Transverse colon (tissue), 4 donors: Measurements from ENCODE around the gene PCGF1. TPM values are rescaled to one million over a fixed set of nuclear protein-coding genes. Genes with fewer than 3 reads are reported as not detected.

Experiments
- DNase-seq: peaks from one replicate; pipeline ENCODE4 v3.0.0-alpha.2; 2019
- H3K27ac ChIP-seq, 4 donors: fragments of 200-600 bp; sonication (generic); 2 replicates each; pipeline ENCODE4 v1.5.1; 2016 to 2018; ENCODE audit warnings: inconsistent platforms in 4 of 4
- H3K27me3 ChIP-seq: fragments of 200-600 bp; sonication (generic); 2 replicates; pipeline ENCODE4 v1.5.1; 2017; ENCODE audit warnings: inconsistent platforms
- H3K36me3 ChIP-seq, 4 donors: fragments of 200-600 bp; sonication (generic); 2 replicates each; pipeline ENCODE4 v1.5.1; 2017 to 2019; ENCODE audit warnings: inconsistent platforms in 4 of 4
- H3K4me1 ChIP-seq, 4 donors: fragments of 200-600 bp; sonication (generic); 2 replicates each; pipeline ENCODE4 v1.5.1; 2017 to 2020; ENCODE audit warnings: inconsistent platforms in 4 of 4
- H3K4me3 ChIP-seq, 4 donors: fragments of 200-600 bp; sonication (generic); 1 replicate in 1 of 4; 2 replicates in 3 of 4; pipeline versions ENCODE4 v1.5.1 to v1.6.1; 2017 to 2019; ENCODE audit warnings: inconsistent platforms in 4 of 4
- H3K9me3 ChIP-seq, 2 donors: fragments of 200-600 bp; sonication (generic); 2 replicates each; pipeline ENCODE4 v1.5.1; 2017 to 2019; ENCODE audit warnings: inconsistent platforms in 2 of 2
- EP300 ChIP-seq: sonication (generic); formaldehyde crosslinking; IDR thresholded peaks from one replicate; pipeline ENCODE4 v1.6.1; 2017; ENCODE audit warnings: antibody characterized with exemption, low read depth
- POLR2A ChIP-seq: fragments of 450-650 bp; IDR thresholded peaks from one replicate; pipeline ENCODE4 v1.6.1; 2016; ENCODE audit warnings: antibody characterized with exemption, mild to moderate bottlenecking, moderate library complexity
- POLR2AphosphoS5 ChIP-seq, 3 donors: sonication (generic); formaldehyde crosslinking; IDR thresholded peaks; one replicate each; pipeline ENCODE4 v1.6.1; 2016; ENCODE audit warnings: antibody characterized with exemption in 3 of 3
- WGBS, 2 donors: methylation state at CpG; one replicate each; pipeline ENCODE4 v1.1.5; 2018; ENCODE audit warnings: low coverage in 1 of 2; 5-methylcytosine and 5-hydroxymethylcytosine counted together
- in situ Hi-C, 4 donors: fragments of 200-750 bp; cut with MboI; loops; one replicate each; pipeline versions ENCODE4 v1.15.0 to v1.15.1; 2017; ENCODE audit warnings: low sequenced_read_pairs in 3 of 4, low pct_ligation_motif_present in 1 of 4, low pct_unique_long_range_greater_than_20kb in 1 of 4
- intact Hi-C: fragments of 100-400 bp; cut with DNase I; formaldehyde crosslinking; loops from one replicate; pipeline ENCODE4 v1.15.1; 2023; ENCODE audit warnings: low total_unique reads
- total RNA-seq, 4 donors: library from RNA; depleted of rRNA; stranded (reverse); fragments of >200 nt; gene quantifications; one replicate each; pipeline ENCODE4 v1.1.0, GENCODE V29; 2016
- TF ChIP-seq, protein P1 (sequence below), 5 experiments: fragments of 200-600 bp in 3 of 5; fragments of 450-650 bp in 2 of 5; sonication (generic) in 3 of 5; IDR thresholded peaks; 1 replicate in 2 of 5; 2 replicates in 3 of 5; pipeline ENCODE4 v1.5.1; 2016 to 2017; ENCODE audit warnings: antibody characterized with exemption in 5 of 5, inconsistent platforms in 3 of 5, mild to moderate bottlenecking in 2 of 5, moderate library complexity in 1 of 5

Gene PCGF1
- total RNA-seq, 4 donors from 2014 or later = 3.7 to 23.9 (median 19.3) TPM

- intact Hi-C loops (no loop called here), in situ Hi-C loops (no loop called here)
- Histone ChIP-seq H3K36me3 (no peaks in the 10 kb centered on the region), H3K9me3 (no peaks in the 10 kb centered on the region), H3K4me3 (no peak overlapping the region), H3K27ac (no peak overlapping the region), H3K4me1 (no peaks in the 10 kb centered on the region), H3K27me3 (no peaks in the 10 kb centered on the region)
- DNase-seq = no peak
- no peak for TF ChIP-seq EP300
- no peak for TF ChIP-seq POLR2A
- TF ChIP-seq, protein P1, sequence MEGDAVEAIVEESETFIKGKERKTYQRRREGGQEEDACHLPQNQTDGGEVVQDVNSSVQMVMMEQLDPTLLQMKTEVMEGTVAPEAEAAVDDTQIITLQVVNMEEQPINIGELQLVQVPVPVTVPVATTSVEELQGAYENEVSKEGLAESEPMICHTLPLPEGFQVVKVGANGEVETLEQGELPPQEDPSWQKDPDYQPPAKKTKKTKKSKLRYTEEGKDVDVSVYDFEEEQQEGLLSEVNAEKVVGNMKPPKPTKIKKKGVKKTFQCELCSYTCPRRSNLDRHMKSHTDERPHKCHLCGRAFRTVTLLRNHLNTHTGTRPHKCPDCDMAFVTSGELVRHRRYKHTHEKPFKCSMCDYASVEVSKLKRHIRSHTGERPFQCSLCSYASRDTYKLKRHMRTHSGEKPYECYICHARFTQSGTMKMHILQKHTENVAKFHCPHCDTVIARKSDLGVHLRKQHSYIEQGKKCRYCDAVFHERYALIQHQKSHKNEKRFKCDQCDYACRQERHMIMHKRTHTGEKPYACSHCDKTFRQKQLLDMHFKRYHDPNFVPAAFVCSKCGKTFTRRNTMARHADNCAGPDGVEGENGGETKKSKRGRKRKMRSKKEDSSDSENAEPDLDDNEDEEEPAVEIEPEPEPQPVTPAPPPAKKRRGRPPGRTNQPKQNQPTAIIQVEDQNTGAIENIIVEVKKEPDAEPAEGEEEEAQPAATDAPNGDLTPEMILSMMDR (IDR thresholded peaks at IDR 0.05) = no peak
- no peak for TF ChIP-seq POLR2AphosphoS5 (IDR thresholded peaks at IDR 0.05)
- 61 to 100% methylated on average over 1 to 7 of the region's 7 CpGs for WGBS, 2 donors
These were observed 31.4 kb upstream of the PCGF1 start for GRCh38 chr2:74538881-74539339.

GRCh38 chr2:74537140-74537539, 29.6 kb upstream of the PCGF1 start:
- TF ChIP-seq POLR2AphosphoS5 (IDR thresholded peaks at IDR 0.05) (no peak), POLR2A (no peak)
- DNase-seq = no peak
- H3K27me3 ChIP-seq = no peaks in the 10 kb centered on the region
- H3K4me1 ChIP-seq = peaks cover 0 to under 1% (median 0%) of the 10 kb centered on the region in 4 donors
- H3K36me3 ChIP-seq = peaks cover 0 to 4% (median 0%) of the 10 kb centered on the region in 4 donors
- H3K9me3 ChIP-seq = no peaks in the 10 kb centered on the region
- no peak overlapping the region for H3K27ac ChIP-seq
- WGBS, 2 donors = 71 to 83% methylated on average over 2 to 4 of the region's 4 CpGs
- intact Hi-C loops = no loop called here
- no peak overlapping the region for H3K4me3 ChIP-seq
- in situ Hi-C loops = no loop called here

GRCh38 chr2:74536166-74536950, 28.9 kb upstream of the PCGF1 start:
- no peak for DNase-seq
- Histone ChIP-seq H3K4me3 (no peak overlapping the region), H3K4me1 (peaks cover 0 to 8% (median under 1%) of the 10 kb centered on the region in 4 donors), H3K27me3 (no peaks in the 10 kb centered on the region), H3K36me3 (peaks cover 0 to 4% (median 0%) of the 10 kb centered on the region in 4 donors), H3K27ac (no peak overlapping the region), H3K9me3 (no peaks in the 10 kb centered on the region)
- in situ Hi-C loops = no loop called here
- TF ChIP-seq POLR2A = no peak
- no peak for TF ChIP-seq POLR2AphosphoS5 (IDR thresholded peaks at IDR 0.05)
- TF ChIP-seq, protein P1 (IDR thresholded peaks at IDR 0.05) = no peak
- no peak for TF ChIP-seq EP300
- intact Hi-C loops = no loop called here
- 79 to 85% methylated on average over 8 to 23 of the region's 23 CpGs for WGBS, 2 donors

- H3K4me3 ChIP-seq = no peak overlapping the region
- no peaks in the 10 kb centered on the region for H3K9me3 ChIP-seq
- no peak for TF ChIP-seq POLR2A
- in situ Hi-C loops (no loop called here), intact Hi-C loops (no loop called here)
- peaks cover 5 to 16% (median 8%) of the 10 kb centered on the region in 4 donors for H3K4me1 ChIP-seq
- no peak for DNase-seq
- no peaks in the 10 kb centered on the region for H3K27me3 ChIP-seq
- no peak overlapping the region for H3K27ac ChIP-seq
- H3K36me3 ChIP-seq = peaks cover 0 to 4% (median 0%) of the 10 kb centered on the region in 4 donors
- 87 to 100% methylated on average over 1 to 10 of the region's 10 CpGs for WGBS, 2 donors
These were observed 28.0 kb upstream of the PCGF1 start for GRCh38 chr2:74535440-74535965.

- Histone ChIP-seq H3K4me1 (peaks cover 5 to 16% (median 8%) of the 10 kb centered on the region in 4 donors), H3K36me3 (peaks cover 0 to 4% (median 0%) of the 10 kb centered on the region in 4 donors), H3K27me3 (no peaks in the 10 kb centered on the region), H3K27ac (no peak overlapping the region), H3K4me3 (no peak overlapping the region), H3K9me3 (no peaks in the 10 kb centered on the region)
- in situ Hi-C loops (no loop called here), intact Hi-C loops (no loop called here)
- TF ChIP-seq POLR2A (no peak), EP300 (no peak), POLR2AphosphoS5 (IDR thresholded peaks at IDR 0.05) (no peak)
- TF ChIP-seq, protein P1 (IDR thresholded peaks at IDR 0.05) = no peak
- DNase-seq = no peak
- WGBS, 2 donors = 79 to 85% methylated on average over 3 to 12 of the region's 12 CpGs
These were observed 26.9 kb upstream of the PCGF1 start for GRCh38 chr2:74534411-74534810.
